ENCODE data around the gene RIPOR2. TPM values are rescaled to one million over a fixed set of nuclear protein-coding genes. Genes with fewer than 3 reads are reported as not detected.

The RIPOR2 gene
- polyA plus RNA-seq, 12 donors: 22.2 to 39.9 (median 29.9) TPM; not detected in 1

DNA sequence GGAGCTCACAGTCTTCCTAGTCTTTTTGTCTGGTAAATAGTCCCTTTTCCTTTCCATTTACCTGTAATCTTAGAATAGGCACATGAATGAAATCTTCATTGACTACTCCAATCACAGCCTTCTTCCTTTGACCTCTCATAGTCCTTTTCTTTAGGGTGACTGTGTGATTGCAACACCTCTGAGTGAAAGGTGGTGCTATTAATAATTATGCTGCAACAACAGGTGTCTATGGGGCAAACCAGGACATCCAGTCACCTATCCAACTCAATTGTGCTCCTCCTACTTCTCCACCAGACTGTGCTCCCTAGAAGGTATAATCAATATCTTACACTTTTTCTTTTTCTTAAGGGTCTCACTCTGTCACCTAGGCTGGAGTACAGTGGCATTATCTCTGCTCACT, 29.4 kb downstream of the RIPOR2 start:
- DNase-seq: no peak

DNA sequence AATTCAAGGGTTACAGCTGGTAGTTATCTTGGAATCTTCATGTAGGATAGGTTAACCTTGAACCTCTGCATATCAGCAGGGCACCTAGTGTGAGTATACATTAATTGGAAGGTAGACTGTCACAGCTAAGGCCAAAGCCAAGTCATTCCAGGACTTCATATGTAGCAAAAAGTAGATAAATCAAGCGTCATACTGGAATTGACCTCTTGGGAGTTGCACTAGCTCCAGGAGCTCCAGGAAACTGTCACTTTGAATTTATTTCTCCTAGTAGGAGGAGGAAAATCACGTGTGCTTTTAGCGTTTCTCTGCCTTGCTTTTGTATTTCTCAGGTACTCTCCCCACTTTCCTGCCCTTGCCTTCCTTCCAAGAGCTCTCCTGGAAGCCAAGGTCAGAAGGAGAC, 30.3 kb downstream of the RIPOR2 start:
- no peak for DNase-seq

GRCh38 chr6:24903681-24904080, 32.1 kb downstream of the RIPOR2 start:
- no peak for DNase-seq

DNA sequence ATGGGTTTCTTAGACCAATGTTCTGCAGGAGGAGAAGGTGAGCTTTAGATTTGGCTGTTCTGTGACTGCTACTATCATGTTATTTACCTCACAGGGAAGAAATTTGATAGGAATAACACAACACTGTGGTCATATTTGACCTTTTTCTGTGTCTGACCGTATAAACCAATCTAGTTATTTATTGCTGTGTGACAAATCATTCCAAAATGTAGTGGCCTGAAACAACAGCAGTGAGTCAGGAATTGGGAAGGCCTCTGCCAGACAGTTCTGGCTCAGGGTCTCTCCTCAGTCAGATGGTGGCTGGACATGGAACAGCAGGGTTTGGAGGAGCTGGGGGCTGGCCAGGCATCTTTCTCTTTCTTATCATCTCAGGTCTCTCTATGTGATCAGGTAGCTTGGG, 33.0 kb downstream of the RIPOR2 start:
- no peak for DNase-seq

DNA sequence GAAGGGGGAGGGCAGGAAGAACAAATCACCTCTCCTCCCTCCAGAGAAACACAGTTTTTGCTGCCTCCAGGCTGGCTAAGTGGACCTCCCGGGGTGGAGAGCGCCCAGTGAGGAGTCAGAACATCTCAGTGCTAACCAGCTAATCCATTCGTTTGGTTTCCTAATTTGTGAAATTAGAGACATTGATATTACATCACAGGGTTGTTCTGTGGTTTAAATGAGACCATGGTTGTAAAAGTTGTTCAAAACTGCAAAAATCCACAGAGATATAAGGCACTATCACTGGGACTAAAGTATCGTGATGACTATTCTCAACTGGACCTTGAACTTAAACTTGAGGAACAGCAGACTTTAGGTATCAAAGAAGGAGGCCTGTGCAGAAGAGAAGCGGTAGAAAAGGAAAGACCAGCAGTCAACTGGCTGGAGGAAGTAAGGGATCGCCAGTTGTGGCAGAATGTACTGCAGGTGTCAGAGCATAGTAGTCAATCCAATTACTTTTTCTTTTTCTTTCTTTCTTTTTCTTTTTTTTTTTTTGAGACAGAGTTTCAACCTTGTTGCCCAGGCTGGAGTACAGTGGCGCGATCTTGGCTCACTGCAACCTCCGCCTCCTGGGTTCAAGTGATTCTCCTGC, 33.9 kb downstream of the RIPOR2 start:
- no peak for DNase-seq

DNA sequence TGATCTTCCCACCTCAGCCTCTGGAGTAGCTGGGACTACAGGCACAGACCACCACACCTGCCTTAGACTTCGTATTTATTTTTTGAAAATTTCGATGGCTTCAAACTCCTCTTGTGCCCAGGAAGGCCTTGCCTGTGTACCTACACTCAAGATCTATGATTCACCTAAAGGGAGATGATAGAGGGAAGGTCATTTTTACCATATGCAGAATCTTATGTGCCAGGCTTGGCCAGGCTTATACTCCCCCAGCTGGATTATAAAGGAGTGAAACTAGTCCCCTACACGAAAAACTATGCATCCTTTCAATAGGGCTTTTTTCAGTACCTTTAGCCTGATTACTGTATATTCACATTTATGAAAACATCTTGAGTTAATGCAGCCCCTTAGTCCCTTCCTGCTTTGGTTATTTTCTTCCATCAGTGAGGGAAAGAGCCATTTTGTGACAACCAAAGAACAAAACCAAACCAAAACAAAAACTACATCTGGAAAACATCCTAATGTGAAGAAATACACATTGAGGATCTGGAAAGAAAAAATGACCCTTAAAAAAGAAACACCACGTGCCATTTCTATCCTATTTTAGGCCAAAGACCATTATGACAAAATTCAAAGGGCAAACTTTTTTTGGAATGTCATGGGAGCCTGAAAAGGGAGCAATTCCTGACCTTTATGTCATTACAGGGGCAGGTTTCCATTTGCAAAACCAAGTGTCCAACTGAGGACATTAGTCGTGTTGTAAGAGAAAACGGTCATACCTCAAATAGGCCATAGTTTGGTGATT, 34.7 kb downstream of the RIPOR2 start:
- DNase-seq: no peak

- no peak for DNase-seq
Measured at GRCh38 chr6:24899997-24900325, 35.8 kb downstream of the RIPOR2 start.

GRCh38 chr6:24899136-24899996, 36.4 kb downstream of the RIPOR2 start:
- no peak for DNase-seq

DNA sequence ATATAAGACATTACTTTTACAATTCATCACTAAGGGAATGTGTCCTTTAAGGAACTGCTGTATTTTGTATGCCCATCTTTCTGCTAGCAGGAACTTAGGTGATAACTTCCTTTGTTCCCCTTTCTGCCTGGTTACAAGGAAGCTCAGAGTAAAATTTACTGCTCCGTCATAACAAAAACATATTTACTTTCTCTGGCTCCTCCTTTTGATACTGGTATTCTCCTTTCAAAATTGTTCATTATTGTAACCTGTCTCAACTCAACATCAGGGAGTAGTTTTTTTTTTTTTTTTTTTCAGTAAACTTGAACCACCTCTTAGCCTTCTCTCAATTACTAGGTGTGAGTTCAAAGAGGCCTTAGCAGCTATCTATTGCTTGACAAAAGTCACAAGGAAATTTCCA, 37.1 kb downstream of the RIPOR2 start:
- DNase-seq: no peak

DNA sequence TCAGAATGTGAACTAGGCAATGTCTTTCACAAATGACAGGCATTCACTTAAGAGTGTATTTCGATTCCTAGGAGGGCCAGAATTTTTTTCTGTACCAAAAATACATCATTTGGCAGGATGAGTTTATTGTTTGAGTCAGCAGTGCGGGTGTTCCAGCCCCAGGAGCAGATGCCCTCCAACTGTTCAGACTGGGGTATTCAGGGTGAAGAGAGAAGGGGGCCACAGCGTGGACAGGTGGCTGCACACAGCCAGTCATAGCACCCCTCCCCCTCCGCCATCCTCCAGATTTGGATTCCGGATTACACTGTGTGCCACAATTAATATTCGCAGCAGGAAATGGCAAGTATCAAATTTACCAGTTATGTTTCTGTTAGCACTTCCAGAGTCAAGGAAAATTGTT, 38.6 kb downstream of the RIPOR2 start:
- DNase-seq: no peak

- no peak for DNase-seq
Measured at GRCh38 chr6:24893342-24893850, 42.4 kb downstream of the RIPOR2 start.

- no peak for DNase-seq
Measured at GRCh38 chr6:24891004-24891403, 44.8 kb downstream of the RIPOR2 start.

DNA sequence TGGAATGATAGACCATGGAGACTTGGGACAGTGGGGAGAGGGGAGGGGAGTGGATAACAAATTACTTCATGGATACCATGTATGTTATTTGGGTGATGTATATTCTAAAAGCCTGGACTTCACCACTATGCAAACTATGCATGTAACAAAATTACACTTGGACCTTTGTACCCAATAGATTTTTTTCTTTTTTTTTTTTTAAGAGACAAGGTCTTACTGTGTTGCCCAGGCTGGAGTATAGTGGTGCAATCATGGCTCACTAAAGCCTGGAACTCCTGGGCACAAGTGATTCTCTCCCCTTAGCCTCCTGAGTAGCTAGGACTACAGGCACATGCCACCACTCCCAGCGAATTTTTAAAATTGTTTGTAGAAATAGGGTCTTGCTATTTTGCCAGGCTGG, 45.3 kb downstream of the RIPOR2 start:
- no peak for DNase-seq

DNA sequence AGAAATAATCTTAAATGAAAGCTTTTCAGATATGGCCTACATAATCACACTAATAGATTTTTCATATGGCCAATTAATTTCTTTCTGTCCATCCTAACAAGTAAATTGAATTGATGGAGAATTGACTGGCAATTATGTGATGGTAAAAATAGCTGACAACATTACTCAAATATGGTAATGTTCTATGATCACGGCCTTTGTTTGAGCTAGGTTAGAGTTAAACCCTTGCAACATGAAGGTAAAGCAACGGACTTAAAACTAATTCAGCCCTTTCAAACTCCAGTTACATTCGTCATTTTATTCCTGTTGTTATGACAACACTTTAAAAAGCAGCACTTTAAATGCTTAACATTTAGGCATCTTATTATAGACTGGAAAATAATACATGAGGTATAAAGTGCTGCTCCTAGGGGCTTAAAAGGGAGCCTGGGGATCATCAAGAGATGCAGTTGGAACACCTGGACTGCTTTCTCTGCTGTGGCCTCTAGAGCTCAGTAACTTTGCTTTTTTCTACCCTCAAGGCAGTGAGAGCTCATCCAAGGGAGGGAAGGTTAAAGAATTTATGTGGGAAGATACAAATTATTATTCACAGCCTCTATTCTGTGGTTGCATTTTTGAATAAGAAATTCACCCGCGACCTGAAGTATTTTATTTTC, 46.9 kb downstream of the RIPOR2 start:
- no peak for DNase-seq

GRCh38 chr6:24887545-24888140, 48.1 kb downstream of the RIPOR2 start:
- DNase-seq: no peak

- DNase-seq: peak; percentile 52
Measured at GRCh38 chr6:24883618-24884017, 52.1 kb downstream of the RIPOR2 start.

DNA sequence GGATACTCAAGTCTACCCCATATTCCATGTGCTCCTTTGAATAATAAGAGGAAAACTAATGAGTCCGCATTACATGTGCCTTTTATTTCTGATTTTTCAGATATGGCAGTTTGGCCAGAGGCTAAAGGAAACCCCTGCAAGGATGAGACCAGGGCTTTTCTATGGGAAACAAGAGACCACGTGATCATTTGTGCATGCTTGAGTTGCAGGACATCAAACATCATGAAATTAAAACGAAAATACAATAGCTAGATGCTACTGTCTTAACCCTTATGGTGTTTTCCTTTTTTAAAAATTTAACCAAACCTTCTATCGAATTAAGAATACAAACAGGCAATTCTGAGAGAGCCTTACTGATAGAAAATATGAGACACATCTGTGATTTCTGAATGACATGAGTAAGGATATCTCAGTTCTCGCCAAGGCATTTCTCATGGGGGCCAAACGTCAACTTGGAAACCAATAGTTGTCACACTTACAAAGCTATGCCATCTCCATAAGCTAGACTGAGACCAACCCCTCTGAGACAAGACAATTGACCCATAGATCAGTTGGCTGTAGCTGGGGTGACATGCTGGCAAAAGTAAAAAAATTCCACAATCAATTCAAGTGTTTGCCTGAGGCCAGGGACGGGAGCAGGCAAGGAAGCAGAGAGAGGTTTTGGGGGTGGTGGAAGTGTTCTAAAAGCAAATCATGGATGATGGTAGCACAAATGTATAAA, 52.8 kb downstream of the RIPOR2 start:
- no peak for DNase-seq

DNA sequence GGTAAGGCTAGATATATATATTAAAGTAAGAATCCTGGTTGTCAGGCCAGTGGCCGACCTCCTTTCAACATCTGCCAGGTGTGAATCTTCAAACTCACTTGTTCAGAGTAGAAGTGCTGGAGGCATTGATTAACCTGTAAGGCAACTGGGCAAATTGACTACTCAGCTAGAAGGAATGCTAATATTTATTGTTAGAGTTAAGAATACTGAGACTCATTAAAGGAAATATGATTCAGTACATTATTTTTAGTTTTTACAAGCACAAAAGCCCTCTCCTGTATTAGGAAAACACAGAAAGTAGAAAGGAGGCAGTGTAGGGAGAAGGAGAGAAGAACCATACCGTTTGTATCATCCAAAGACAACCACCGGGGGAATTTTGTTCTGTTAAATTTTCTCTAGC, 53.5 kb downstream of the RIPOR2 start:
- DNase-seq: no peak

DNA sequence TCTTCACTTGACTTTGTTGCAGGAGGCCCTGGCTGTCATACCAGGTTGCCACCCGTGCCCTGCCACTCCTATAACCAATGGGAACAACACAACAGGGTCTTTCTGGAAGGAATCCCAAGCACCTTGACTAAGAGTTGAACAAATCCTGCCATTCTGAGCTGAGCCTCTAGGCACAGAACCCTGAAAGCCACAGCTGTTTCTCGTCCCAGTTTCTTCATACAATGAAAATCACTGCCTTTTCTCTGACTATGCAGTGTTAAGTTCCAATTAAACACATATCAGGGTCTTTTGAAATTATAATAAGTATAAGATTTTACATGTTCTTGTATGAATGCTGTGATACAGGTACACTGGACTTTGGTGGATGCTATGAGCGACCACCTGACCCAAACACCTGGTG, 54.4 kb downstream of the RIPOR2 start:
- no peak for DNase-seq

GRCh38 chr6:24880451-24880850, 55.3 kb downstream of the RIPOR2 start:
- DNase-seq: no peak

DNA sequence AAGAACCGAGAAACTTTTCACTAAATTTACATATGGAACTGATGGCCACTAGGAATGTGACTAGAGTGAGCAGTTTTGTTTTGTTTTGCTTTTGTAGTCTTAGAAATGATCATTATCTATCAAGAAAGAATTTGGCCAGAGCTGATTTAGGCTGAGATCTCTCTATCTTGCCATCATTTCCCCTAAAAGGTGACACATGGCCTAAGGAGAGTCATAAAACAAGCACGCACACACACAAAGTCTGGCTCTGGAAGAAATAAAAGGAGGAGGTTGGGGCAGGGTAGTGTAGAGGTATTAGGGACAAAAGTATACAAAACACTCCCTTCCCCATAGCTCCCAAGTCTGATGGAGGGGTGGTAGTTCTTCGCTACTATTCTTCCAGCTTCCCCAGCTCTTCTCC, 56.4 kb downstream of the RIPOR2 start:
- no peak for DNase-seq
